ENCODE results near the gene NAPEPLD.
"Not testable (repeated sequence)": the region's sequence is repeated elsewhere in the genome, so short reads cannot be mapped to it uniquely, and the experiment has no call there.

Gene NAPEPLD

GRCh38 chr7:103148994-103149807, at the start of gene NAPEPLD:
NAPEPLD (minus strand) TSS chr7:103149099; CDS start chr7:103128776, 20,323 bp downstream.
- peak; percentile 90 to 94 for DNase-seq

GRCh38 chr7:103198079-103198478, 49.2 kb upstream of the NAPEPLD start:
- not testable (repeated sequence) for DNase-seq

- not testable (repeated sequence) for DNase-seq
These were observed 46.5 kb upstream of the NAPEPLD start for GRCh38 chr7:103195364-103195763.

GRCh38 chr7:103172415-103173146, 23.7 kb upstream of the NAPEPLD start:
- DNase-seq: not testable (repeated sequence)

- not testable (repeated sequence) for DNase-seq
These were observed 23.0 kb upstream of the NAPEPLD start for GRCh38 chr7:103171695-103172414.

- DNase-seq: not testable (repeated sequence)
These were observed 18.1 kb upstream of the NAPEPLD start for GRCh38 chr7:103166921-103167544.

GRCh38 chr7:103163087-103163825, 14.4 kb upstream of the NAPEPLD start:
- DNase-seq: not testable (repeated sequence)

GRCh38 chr7:103162641-103163040, 13.7 kb upstream of the NAPEPLD start:
- DNase-seq: not testable (repeated sequence)

GRCh38 chr7:103161998-103162616, 13.2 kb upstream of the NAPEPLD start:
- DNase-seq: not testable (repeated sequence)

- not testable (repeated sequence) for DNase-seq
These were observed 10.2 kb upstream of the NAPEPLD start for GRCh38 chr7:103159072-103159471.

- not testable (repeated sequence) for DNase-seq
These were observed 6.6 kb upstream of the NAPEPLD start for GRCh38 chr7:103155331-103156024.

- no peak for DNase-seq
These were observed 5.1 kb upstream of the NAPEPLD start for GRCh38 chr7:103154042-103154441.

GRCh38 chr7:103152744-103153617, 4.1 kb upstream of the NAPEPLD start:
- not testable (repeated sequence) for DNase-seq

GRCh38 chr7:103151993-103152676, 3.2 kb upstream of the NAPEPLD start:
- DNase-seq: not testable (repeated sequence)

GRCh38 chr7:103150192-103150591, 1.3 kb upstream of the NAPEPLD start:
- no peak for DNase-seq

- no peak for DNase-seq
These were observed 895 bp upstream of the NAPEPLD start for GRCh38 chr7:103149808-103150180.

GRCh38 chr7:103148131-103148993, 537 bp downstream of the NAPEPLD start:
- DNase-seq: no peak

- DNase-seq: not testable (repeated sequence)
These were observed 4.1 kb downstream of the NAPEPLD start for GRCh38 chr7:103144754-103145153.

All from NCI-H2081 (cell line).